GM18951 (cell line): ENCODE measurements around the gene FOCAD.

Experiments
- POLR2A ChIP-seq: IDR thresholded peaks from 4 replicates; pipeline ENCODE4 v1.6.1; 2011; ENCODE audit warnings: mild to moderate bottlenecking; ENCODE audit not compliant: insufficient read length, insufficient read depth; ENCODE audit errors: extremely low read depth
- in situ Hi-C: fragments of 300-500 bp; cut with MboI; formaldehyde crosslinking; loops from one replicate; pipeline ENCODE4 v1.12.0; 2022; ENCODE audit warnings: low sequenced_read_pairs, mixed read lengths, inconsistent platforms; ENCODE audit not compliant: unreplicated experiment

The FOCAD gene

DNA sequence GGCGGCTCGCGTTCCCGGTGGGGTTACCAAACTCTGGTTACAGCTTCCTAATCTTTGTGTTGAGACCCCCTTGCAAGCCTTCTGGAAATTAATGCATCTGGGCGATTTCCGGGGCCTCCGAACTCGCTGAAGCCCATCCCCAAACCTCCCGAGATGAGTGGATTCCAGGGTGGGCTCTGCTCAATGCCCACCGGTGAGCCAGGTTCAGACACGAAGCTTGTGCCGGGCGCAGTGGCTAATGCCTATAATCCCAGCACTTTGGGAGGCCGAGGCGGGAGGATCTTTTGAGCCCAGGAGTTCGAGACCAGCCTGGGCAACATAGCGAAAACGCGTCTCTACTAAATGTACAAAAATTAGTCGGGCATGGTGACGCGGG is 347.7 kb downstream of the FOCAD start:
- TF ChIP-seq POLR2A, result peak; percentile 1
- in situ Hi-C loops, result no loop called here

DNA sequence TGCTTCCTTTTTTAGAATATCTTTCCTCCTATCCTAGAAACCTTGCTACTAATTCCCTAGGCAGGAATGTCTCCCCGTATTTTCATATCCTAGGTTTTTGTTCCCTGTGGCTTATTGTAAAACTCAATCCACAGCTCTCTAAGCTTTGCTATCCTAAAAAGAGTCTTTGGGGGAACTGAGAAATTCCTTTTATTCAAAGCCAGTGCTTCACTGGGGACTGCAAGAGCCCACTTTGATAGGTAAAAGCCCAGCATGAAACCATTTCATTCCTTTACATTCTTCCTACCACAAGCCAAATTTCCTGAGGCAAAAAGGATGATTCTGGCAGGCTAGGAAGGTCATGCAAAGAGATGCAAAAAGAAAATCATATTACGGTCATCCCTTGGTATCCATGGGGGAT is 353.2 kb downstream of the FOCAD start:
- TF ChIP-seq POLR2A, result no peak
- in situ Hi-C loops, result no loop called here

DNA sequence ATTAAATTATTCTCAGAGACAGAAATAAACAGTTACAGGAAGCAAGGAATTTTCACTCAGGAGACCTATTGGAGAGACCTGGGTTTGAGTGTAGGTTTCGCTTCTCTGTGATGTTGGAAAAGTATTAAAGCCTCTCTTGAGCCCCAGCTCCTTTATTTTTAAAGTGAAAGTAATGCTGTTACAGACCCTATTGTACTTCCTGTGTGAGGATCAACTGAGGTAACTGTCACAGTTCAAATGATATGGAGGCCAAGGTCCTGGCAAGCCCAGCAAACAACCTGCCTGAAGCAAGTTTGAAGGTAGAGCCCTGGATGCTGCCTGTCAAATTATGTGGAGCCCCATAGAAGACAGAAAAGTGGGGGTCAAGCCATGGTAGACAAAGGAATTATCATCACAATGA is 355.2 kb downstream of the FOCAD start:
- TF ChIP-seq POLR2A, result no peak
- in situ Hi-C loops, result no loop called here

DNA sequence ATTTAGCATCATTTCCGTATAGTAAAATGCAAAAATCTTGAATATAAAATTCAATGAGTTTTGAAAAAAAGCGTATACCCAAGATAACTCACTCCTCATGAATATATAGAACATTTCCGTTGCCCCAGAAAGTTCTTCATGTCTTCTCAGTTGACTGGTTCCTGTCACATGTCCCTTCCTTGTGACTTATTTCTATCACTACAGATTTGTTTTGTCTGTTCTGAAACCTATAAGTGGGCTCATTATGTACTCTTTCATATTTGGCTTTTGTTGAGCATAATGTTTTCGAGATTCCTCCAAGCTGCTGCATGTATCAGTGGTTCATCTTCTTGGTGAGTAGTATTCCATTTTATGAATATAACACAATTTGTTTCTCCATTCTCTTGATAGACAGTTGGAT is 358.4 kb downstream of the FOCAD start:
- in situ Hi-C loops, result no loop called here
- TF ChIP-seq POLR2A, result no peak

DNA sequence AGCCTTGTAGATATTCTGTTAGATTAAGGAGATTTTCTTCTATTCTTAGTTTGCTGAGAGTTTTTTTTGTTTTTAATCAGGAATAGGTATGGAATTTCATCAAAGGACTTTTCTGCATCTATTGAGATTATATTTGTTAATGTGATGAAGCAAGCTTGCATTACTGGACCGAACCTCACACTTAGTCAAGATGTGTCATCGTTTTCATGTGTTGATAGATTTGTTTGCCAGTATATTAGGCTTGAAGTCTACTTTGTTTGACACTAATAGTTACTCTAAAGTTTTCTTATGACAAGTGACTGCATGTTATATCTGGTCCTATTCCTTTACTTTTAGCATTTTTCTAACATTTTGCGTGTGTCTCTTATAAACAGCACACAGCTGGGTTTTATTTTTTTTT is 359.8 kb downstream of the FOCAD start:
- in situ Hi-C loops, result no loop called here
- no peak for TF ChIP-seq POLR2A
